SK-N-SH (cell line): Measurements from ENCODE around the gene CHCHD6. TPM values are rescaled to one million over a fixed set of nuclear protein-coding genes. Genes with fewer than 3 reads are reported as not detected.

ENCODE experiments used
- CTCF ChIA-PET: fragments of 300-600, 350-600 bp; formaldehyde crosslinking; extraction: SDS; loops from one replicate; lab custom pipeline; 2021; lab: Yijun Ruan, JAX
- POLR2A ChIA-PET: fragments of 350-600 bp; sonication (Branson Sonifier 250); formaldehyde crosslinking; extraction: SDS; loops from one replicate; lab custom pipeline; 2020; ENCODE audit warnings: antibody characterized with exemption, inconsistent platforms; lab: Yijun Ruan, JAX
- DNase-seq: peaks from one replicate; pipeline ENCODE4 v3.0.0; 2012
- H2AFZ ChIP-seq: fragments of 200-600 bp; sonication (generic); 2 replicates; pipeline ENCODE4 v1.8.1; 2016; ENCODE audit warnings: antibody characterized with exemption, mild to moderate bottlenecking, low read depth
- H3F3A ChIP-seq: fragments of 200-600 bp; sonication (generic); replicated peaks from 2 replicates; pipeline ENCODE3; 2016; ENCODE audit warnings: antibody characterized with exemption, mild to moderate bottlenecking; ENCODE audit not compliant: insufficient read depth
- H3K27ac ChIP-seq, 2 experiments: fragments of 200-500 bp in 1 of 2; fragments of 200-600 bp in 1 of 2; sonication (Bioruptor generic) in 1 of 2; sonication (generic), shearing (Covaris generic) in 1 of 2; 2 replicates each; pipeline versions ENCODE4 v1.5.1 to v1.6.1; 2014 to 2016; ENCODE audit warnings: low read depth in 2 of 2, inconsistent platforms in 1 of 2, low read length in 1 of 2, mild to moderate bottlenecking in 1 of 2, mixed read lengths in 1 of 2
- H3K27me3 ChIP-seq: fragments of 200-600 bp; sonication (generic), shearing (Covaris generic); 2 replicates; pipeline ENCODE4 v1.6.1; 2016; ENCODE audit warnings: mixed run types; ENCODE audit not compliant: insufficient read depth
- H3K36me3 ChIP-seq, 2 experiments: fragments of 200-500 bp in 1 of 2; fragments of 200-600 bp in 1 of 2; sonication (Bioruptor generic) in 1 of 2; sonication (generic) in 1 of 2; replicated peaks in 1 of 2; 2 replicates each; pipeline versions ENCODE3 to v1.5.1; 2014 to 2016; ENCODE audit warnings: low read length in 1 of 2, mild to moderate bottlenecking in 1 of 2; ENCODE audit not compliant: insufficient read depth in 2 of 2, control insufficient read depth in 1 of 2
- H3K4me1 ChIP-seq, 2 experiments: fragments of 200-500 bp in 1 of 2; fragments of 200-600 bp in 1 of 2; sonication (Bioruptor generic) in 1 of 2; sonication (generic), shearing (Covaris generic) in 1 of 2; 2 replicates each; pipeline versions ENCODE4 v1.5.1 to v1.6.1; 2014 to 2016; ENCODE audit warnings: low read depth in 1 of 2, low read length in 1 of 2, mixed run types in 1 of 2; ENCODE audit not compliant: insufficient read depth in 2 of 2, control insufficient read depth in 1 of 2
- H3K4me2 ChIP-seq: fragments of 200-600 bp; sonication (generic), shearing (Covaris generic); 2 replicates; pipeline ENCODE4 v1.6.1; 2017; ENCODE audit warnings: mixed run types
- H3K4me3 ChIP-seq, 2 experiments: fragments of 200-500 bp in 1 of 2; fragments of 200-600 bp in 1 of 2; sonication (Bioruptor generic) in 1 of 2; sonication (generic), shearing (Covaris generic) in 1 of 2; 2 replicates each; pipeline versions ENCODE4 v1.5.1 to v1.8.1; 2014 to 2016; ENCODE audit warnings: low read depth in 2 of 2, inconsistent platforms in 1 of 2, low read length in 1 of 2, mild to moderate bottlenecking in 1 of 2, mixed read lengths in 1 of 2, moderate library complexity in 1 of 2
- H3K79me2 ChIP-seq: fragments of 200-600 bp; sonication (generic); 2 replicates; pipeline ENCODE4 v1.8.1; 2017; ENCODE audit warnings: mild to moderate bottlenecking; ENCODE audit not compliant: insufficient read depth
- H3K9ac ChIP-seq: fragments of 200-600 bp; sonication (generic); 2 replicates; pipeline ENCODE4 v1.6.1; 2017; ENCODE audit warnings: mixed run types
- H3K9me2 ChIP-seq: fragments of 200-600 bp; sonication (generic); 2 replicates; pipeline ENCODE4 v1.6.1; 2017; ENCODE audit warnings: mixed run types
- H3K9me3 ChIP-seq: fragments of 200-600 bp; sonication (generic); 2 replicates; pipeline ENCODE4 v1.6.1; 2017; ENCODE audit warnings: mixed run types, mild to moderate bottlenecking, moderate library complexity
- H4K20me1 ChIP-seq: fragments of 200-600 bp; sonication (generic); 2 replicates; pipeline ENCODE4 v1.6.1; 2017; ENCODE audit warnings: mild to moderate bottlenecking, mixed run types; ENCODE audit not compliant: insufficient read depth
- CHD2 ChIP-seq: fragments of 150-350 bp; IDR thresholded peaks from 2 replicates; pipeline ENCODE4 v1.6.1; 2018; ENCODE audit warnings: low read length; ENCODE audit not compliant: partially characterized antibody
- ELF1 ChIP-seq: IDR thresholded peaks from 2 replicates; pipeline ENCODE4 v1.4.0; 2012
- FOSL2 ChIP-seq: IDR thresholded peaks from 2 replicates; pipeline ENCODE4 v1.4.0; 2012; ENCODE audit warnings: low read depth, mild to moderate bottlenecking, moderate library complexity, borderline replicate concordance
- GABPA ChIP-seq: IDR thresholded peaks from 2 replicates; pipeline ENCODE4 v1.4.0; 2012; ENCODE audit warnings: low read depth, mild to moderate bottlenecking
- MXI1 ChIP-seq: IDR thresholded peaks from 2 replicates; pipeline ENCODE4 v1.6.1; 2012; ENCODE audit warnings: mild to moderate bottlenecking, low read depth, low read length, improper control_type of control experiment
- POLR2AphosphoS5 ChIP-seq: IDR thresholded peaks from 2 replicates; pipeline ENCODE4 v1.6.1; 2012; ENCODE audit warnings: low read depth, low read length
- RAD21 ChIP-seq: IDR thresholded peaks from 2 replicates; pipeline ENCODE4 v1.6.1; 2012; ENCODE audit warnings: mild to moderate bottlenecking, low read length
- RFX5 ChIP-seq: IDR thresholded peaks from 2 replicates; pipeline ENCODE4 v1.6.1; 2012; ENCODE audit warnings: mild to moderate bottlenecking, improper control_type of control experiment, low read length
- RXRA ChIP-seq: IDR thresholded peaks from 2 replicates; pipeline ENCODE4 v1.4.0; 2012; ENCODE audit warnings: low read depth, mild to moderate bottlenecking, borderline replicate concordance
- SIN3A ChIP-seq: IDR thresholded peaks from 2 replicates; pipeline ENCODE4 v1.6.1; 2012; ENCODE audit warnings: low read depth, mild to moderate bottlenecking, low read length, moderate library complexity, borderline replicate concordance
- TAF1 ChIP-seq: IDR thresholded peaks from 2 replicates; pipeline ENCODE4 v1.6.1; 2012; ENCODE audit warnings: low read depth, mild to moderate bottlenecking, low read length, moderate library complexity, borderline replicate concordance
- TCF12 ChIP-seq: IDR thresholded peaks from 2 replicates; pipeline ENCODE4 v1.4.0; 2012
- YY1 ChIP-seq: IDR thresholded peaks from 2 replicates; pipeline ENCODE4 v1.4.0; 2012; ENCODE audit warnings: low read depth, mild to moderate bottlenecking
- WGBS: methylation state at CpG from one replicate; pipeline ENCODE4 v1.1.6; 2017; ENCODE audit warnings: low lambda C conversion rate; 5-methylcytosine and 5-hydroxymethylcytosine counted together
- polyA plus RNA-seq, 3 experiments: library from polyadenylated mRNA; depleted of rRNA; stranded (reverse); fragments of >200 nt; gene quantifications; 2 replicates each; pipeline ENCODE4 v1.2.3, GENCODE V29; 2012
- TF ChIP-seq, protein P1 (sequence below): fragments of 200-600 bp; sonication (generic); IDR thresholded peaks from 2 replicates; pipeline ENCODE4 v1.6.1; 2017; ENCODE audit warnings: antibody characterized with exemption, mild to moderate bottlenecking, moderate library complexity
- TF ChIP-seq, protein P2 (sequence below): IDR thresholded peaks from 2 replicates; pipeline ENCODE4 v1.6.1; 2012; ENCODE audit warnings: mild to moderate bottlenecking, low read depth, low read length, moderate library complexity
- TF ChIP-seq, protein P3 (sequence below): IDR thresholded peaks from 2 replicates; pipeline ENCODE4 v1.4.0; 2012; ENCODE audit warnings: low read depth
- TF ChIP-seq, protein P4 (sequence below): IDR thresholded peaks from 2 replicates; pipeline ENCODE4; 2012
- TF ChIP-seq, protein P5 (sequence below): IDR thresholded peaks from 2 replicates; pipeline ENCODE4 v1.4.0; 2012; ENCODE audit warnings: low read depth, borderline replicate concordance

CHCHD6 gene
- polyA plus RNA-seq, 1 of the 3 experiments (the other 2 are of a cell fraction) = 42.5 TPM

DNA sequence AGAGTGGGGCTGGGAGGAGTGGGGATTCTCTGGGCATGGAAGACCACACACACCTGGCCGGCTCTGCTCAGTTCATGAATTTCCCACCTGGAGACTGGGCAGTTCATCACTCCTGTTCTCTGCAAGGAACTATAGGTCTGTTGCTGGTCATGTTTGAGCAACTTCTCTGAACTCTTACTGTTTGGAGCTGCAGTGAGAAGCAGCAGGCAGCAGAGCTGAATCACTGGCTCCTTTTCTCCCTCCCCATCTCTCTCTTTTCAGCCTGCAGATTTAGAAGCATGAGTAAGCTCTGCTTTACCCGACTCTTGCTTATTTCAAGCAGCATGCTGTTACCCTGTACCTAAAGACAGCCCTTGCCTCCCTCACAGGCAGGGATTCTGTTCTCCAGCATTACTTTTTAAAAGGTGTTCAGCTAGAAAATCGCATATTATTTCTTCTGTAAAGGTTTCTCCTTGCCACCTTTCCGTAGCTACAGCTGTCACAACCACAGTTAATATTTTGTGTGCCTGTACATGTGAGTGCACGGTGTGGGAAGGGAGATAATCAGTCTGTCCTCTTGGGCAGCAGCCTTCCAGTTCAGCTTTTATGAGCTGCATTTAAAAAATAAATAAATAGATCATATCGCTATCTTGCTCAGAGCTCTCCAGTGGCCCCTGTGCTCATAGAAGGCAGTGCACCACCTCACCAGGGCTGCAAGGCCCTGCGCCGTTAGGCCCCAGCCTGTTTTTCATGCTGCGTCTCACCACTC, 131.6 kb downstream of the CHCHD6 start (continued):
- TF ChIP-seq RFX5 = no peak

DNA sequence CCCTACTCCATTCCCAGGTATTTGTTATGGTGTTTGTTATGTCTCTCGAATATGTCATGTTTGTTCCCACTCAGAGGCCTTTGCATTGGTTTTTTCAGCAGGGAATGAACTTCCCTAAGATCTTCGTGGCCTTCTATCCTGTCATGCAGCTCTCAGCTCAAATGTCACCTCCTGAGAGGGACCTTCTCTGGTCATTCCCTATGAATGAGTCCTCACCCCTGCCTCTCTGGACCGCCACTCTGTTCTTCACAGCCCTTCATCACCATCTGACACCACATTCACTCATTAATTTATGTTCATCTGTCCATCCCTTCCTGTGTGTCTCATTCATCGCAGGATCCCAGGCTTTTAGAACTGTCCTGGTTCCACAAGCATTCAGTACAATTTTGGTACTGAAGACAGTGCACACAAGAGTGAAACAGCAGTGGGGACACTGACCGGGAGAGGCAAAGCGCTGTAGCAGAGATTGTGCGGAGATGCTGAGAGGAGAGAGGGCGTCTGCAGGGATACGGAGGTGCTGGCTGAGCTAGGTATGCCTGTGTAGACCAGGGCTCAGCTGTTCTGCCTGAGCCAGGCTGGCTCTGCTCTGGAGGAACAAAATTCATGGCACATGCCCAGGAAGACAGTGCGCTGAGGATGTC, 132.3 kb downstream of the CHCHD6 start:
- H4K20me1 ChIP-seq = no peaks in the 10 kb centered on the region
- no peak for DNase-seq
- H3F3A ChIP-seq = peaks cover 5% of the 10 kb centered on the region
- no peak overlapping the region for H3K9ac ChIP-seq
- no peaks in the 10 kb centered on the region for H3K9me3 ChIP-seq
- 95% methylated on average over 10 of the region's 10 CpGs for WGBS
- no peaks in the 10 kb centered on the region for H3K36me3 ChIP-seq
- H3K4me2 ChIP-seq = no peak overlapping the region
- H3K27ac ChIP-seq = no peak overlapping the region
- peaks cover 7 to 11% of the 10 kb centered on the region in 2 experiments; a peak in 3 of 4 replicates for H3K4me1 ChIP-seq
- no peaks in the 10 kb centered on the region for H3K9me2 ChIP-seq
- H3K79me2 ChIP-seq = no peaks in the 10 kb centered on the region
- no peak overlapping the region for H2AFZ ChIP-seq
- POLR2A ChIA-PET = no interaction called here
- H3K27me3 ChIP-seq = no peaks in the 10 kb centered on the region
- no peak overlapping the region for H3K4me3 ChIP-seq
- CTCF ChIA-PET = interaction anchor here (0.7 to 2.2 kb wide), 8 partner anchors 8 to 83 kb away, joined by 3 to 14 read pairs (median 4); no protein-coding TSS in a partner anchor
- TF ChIP-seq TCF12 = no peak
- TF ChIP-seq, protein P1, sequence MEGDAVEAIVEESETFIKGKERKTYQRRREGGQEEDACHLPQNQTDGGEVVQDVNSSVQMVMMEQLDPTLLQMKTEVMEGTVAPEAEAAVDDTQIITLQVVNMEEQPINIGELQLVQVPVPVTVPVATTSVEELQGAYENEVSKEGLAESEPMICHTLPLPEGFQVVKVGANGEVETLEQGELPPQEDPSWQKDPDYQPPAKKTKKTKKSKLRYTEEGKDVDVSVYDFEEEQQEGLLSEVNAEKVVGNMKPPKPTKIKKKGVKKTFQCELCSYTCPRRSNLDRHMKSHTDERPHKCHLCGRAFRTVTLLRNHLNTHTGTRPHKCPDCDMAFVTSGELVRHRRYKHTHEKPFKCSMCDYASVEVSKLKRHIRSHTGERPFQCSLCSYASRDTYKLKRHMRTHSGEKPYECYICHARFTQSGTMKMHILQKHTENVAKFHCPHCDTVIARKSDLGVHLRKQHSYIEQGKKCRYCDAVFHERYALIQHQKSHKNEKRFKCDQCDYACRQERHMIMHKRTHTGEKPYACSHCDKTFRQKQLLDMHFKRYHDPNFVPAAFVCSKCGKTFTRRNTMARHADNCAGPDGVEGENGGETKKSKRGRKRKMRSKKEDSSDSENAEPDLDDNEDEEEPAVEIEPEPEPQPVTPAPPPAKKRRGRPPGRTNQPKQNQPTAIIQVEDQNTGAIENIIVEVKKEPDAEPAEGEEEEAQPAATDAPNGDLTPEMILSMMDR = no peak
- no peak for TF ChIP-seq RFX5
- no peak for TF ChIP-seq YY1
- TF ChIP-seq RXRA = no peak
- no peak for TF ChIP-seq FOSL2
- no peak for TF ChIP-seq CHD2
- TF ChIP-seq POLR2AphosphoS5 = no peak
- no peak for TF ChIP-seq SIN3A
- no peak for TF ChIP-seq MXI1
- no peak for TF ChIP-seq TAF1
- TF ChIP-seq ELF1 = no peak
- TF ChIP-seq GABPA = no peak
- TF ChIP-seq, protein P2, sequence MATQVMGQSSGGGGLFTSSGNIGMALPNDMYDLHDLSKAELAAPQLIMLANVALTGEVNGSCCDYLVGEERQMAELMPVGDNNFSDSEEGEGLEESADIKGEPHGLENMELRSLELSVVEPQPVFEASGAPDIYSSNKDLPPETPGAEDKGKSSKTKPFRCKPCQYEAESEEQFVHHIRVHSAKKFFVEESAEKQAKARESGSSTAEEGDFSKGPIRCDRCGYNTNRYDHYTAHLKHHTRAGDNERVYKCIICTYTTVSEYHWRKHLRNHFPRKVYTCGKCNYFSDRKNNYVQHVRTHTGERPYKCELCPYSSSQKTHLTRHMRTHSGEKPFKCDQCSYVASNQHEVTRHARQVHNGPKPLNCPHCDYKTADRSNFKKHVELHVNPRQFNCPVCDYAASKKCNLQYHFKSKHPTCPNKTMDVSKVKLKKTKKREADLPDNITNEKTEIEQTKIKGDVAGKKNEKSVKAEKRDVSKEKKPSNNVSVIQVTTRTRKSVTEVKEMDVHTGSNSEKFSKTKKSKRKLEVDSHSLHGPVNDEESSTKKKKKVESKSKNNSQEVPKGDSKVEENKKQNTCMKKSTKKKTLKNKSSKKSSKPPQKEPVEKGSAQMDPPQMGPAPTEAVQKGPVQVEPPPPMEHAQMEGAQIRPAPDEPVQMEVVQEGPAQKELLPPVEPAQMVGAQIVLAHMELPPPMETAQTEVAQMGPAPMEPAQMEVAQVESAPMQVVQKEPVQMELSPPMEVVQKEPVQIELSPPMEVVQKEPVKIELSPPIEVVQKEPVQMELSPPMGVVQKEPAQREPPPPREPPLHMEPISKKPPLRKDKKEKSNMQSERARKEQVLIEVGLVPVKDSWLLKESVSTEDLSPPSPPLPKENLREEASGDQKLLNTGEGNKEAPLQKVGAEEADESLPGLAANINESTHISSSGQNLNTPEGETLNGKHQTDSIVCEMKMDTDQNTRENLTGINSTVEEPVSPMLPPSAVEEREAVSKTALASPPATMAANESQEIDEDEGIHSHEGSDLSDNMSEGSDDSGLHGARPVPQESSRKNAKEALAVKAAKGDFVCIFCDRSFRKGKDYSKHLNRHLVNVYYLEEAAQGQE = no peak
- TF ChIP-seq, protein P3, sequence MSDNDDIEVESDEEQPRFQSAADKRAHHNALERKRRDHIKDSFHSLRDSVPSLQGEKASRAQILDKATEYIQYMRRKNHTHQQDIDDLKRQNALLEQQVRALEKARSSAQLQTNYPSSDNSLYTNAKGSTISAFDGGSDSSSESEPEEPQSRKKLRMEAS = no peak
- TF ChIP-seq, protein P4, sequence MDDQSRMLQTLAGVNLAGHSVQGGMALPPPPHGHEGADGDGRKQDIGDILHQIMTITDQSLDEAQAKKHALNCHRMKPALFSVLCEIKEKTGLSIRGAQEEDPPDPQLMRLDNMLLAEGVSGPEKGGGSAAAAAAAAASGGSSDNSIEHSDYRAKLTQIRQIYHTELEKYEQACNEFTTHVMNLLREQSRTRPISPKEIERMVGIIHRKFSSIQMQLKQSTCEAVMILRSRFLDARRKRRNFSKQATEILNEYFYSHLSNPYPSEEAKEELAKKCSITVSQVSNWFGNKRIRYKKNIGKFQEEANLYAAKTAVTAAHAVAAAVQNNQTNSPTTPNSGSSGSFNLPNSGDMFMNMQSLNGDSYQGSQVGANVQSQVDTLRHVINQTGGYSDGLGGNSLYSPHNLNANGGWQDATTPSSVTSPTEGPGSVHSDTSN = no peak
- TF ChIP-seq, protein P5, sequence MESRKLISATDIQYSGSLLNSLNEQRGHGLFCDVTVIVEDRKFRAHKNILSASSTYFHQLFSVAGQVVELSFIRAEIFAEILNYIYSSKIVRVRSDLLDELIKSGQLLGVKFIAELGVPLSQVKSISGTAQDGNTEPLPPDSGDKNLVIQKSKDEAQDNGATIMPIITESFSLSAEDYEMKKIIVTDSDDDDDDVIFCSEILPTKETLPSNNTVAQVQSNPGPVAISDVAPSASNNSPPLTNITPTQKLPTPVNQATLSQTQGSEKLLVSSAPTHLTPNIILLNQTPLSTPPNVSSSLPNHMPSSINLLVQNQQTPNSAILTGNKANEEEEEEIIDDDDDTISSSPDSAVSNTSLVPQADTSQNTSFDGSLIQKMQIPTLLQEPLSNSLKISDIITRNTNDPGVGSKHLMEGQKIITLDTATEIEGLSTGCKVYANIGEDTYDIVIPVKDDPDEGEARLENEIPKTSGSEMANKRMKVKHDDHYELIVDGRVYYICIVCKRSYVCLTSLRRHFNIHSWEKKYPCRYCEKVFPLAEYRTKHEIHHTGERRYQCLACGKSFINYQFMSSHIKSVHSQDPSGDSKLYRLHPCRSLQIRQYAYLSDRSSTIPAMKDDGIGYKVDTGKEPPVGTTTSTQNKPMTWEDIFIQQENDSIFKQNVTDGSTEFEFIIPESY = no peak
- no peak for TF ChIP-seq RAD21
